ENCODE data around the gene ADH6. TPM values are rescaled to one million over a fixed set of nuclear protein-coding genes. Genes with fewer than 3 reads are reported as not detected.
"Not testable (repeated sequence)": the region's sequence is repeated elsewhere in the genome, so short reads cannot be mapped to it uniquely, and the experiment has no call there.

The ADH6 gene
- total RNA-seq, 1 experiment from 2014 or later: not detected

GRCh38 chr4:99190336-99190735, 28.7 kb downstream of the ADH6 start:
- DNase-seq (ENCODE audit: low read depth): no peak

- DNase-seq (ENCODE audit: low read depth): not testable (repeated sequence)
Observed at GRCh38 chr4:99189900-99190299, 29.1 kb downstream of the ADH6 start.

GRCh38 chr4:99186029-99186428, 33.0 kb downstream of the ADH6 start:
- no peak for DNase-seq (ENCODE audit: low read depth)

- DNase-seq (ENCODE audit: low read depth): no peak
Observed at GRCh38 chr4:99185581-99185980, 33.5 kb downstream of the ADH6 start.

GRCh38 chr4:99180382-99181070, 38.5 kb downstream of the ADH6 start:
- DNase-seq (ENCODE audit: low read depth): peak; percentile 53

GRCh38 chr4:99179626-99180025, 39.4 kb downstream of the ADH6 start:
- peak; percentile 15 for DNase-seq (ENCODE audit: low read depth)

- no peak for DNase-seq (ENCODE audit: low read depth)
Observed at GRCh38 chr4:99179178-99179577, 39.9 kb downstream of the ADH6 start.

GRCh38 chr4:99166544-99166943, 52.5 kb downstream of the ADH6 start:
- no peak for DNase-seq (ENCODE audit: low read depth)

- no peak for DNase-seq (ENCODE audit: low read depth)
Observed at GRCh38 chr4:99165978-99166377, 53.1 kb downstream of the ADH6 start.

- DNase-seq (ENCODE audit: low read depth): no peak
Observed at GRCh38 chr4:99161373-99162099, 57.5 kb downstream of the ADH6 start.

- no peak for DNase-seq (ENCODE audit: low read depth)
Observed at GRCh38 chr4:99159699-99160098, 59.3 kb downstream of the ADH6 start.

- DNase-seq (ENCODE audit: low read depth): no peak
Observed at GRCh38 chr4:99157478-99157935, 61.5 kb downstream of the ADH6 start.

- no peak for DNase-seq (ENCODE audit: low read depth)
Observed at GRCh38 chr4:99156992-99157391, 62.1 kb downstream of the ADH6 start.

- DNase-seq (ENCODE audit: low read depth): no peak
Observed at GRCh38 chr4:99154658-99155342, 64.2 kb downstream of the ADH6 start.

Other genes with a start within 250 kb of the ADH6 start
- gene METAP1, start 223.5 kb downstream of the ADH6 start, total RNA-seq (2014; rRNA removed; shearing (Covaris generic)): 43.8 and 55.8 TPM in 2 replicates
- 89.4 and 126 TPM in 2 replicates for gene ADH5, start 130.5 kb downstream of the ADH6 start, total RNA-seq (2014; rRNA removed; shearing (Covaris generic))
- gene ADH4, start 74.9 kb downstream of the ADH6 start, total RNA-seq (2014; rRNA removed; shearing (Covaris generic)): not detected in 2 replicates
- gene ADH1A, start 71.7 kb upstream of the ADH6 start, total RNA-seq (2014; rRNA removed; shearing (Covaris generic)): not detected in 2 replicates
- not detected in 2 replicates for gene ADH1B, start 102.2 kb upstream of the ADH6 start, total RNA-seq (2014; rRNA removed; shearing (Covaris generic))
- 0.05 and 0.57 TPM in 2 replicates for gene ADH1C, start 133.5 kb upstream of the ADH6 start, total RNA-seq (2014; rRNA removed; shearing (Covaris generic))
- not detected in 2 replicates for gene ADH7, start 216.1 kb upstream of the ADH6 start, total RNA-seq (2014; rRNA removed; shearing (Covaris generic))

All from M059J (cell line).